Bronchial epithelial cell (primary cell): ENCODE results near the gene PALS2. TPM values are rescaled to one million over a fixed set of nuclear protein-coding genes. Genes with fewer than 3 reads are reported as not detected.
A peak's percentile ranks its signal among the peaks of the same experiment; 100 is the strongest.

Experiments
- DNase-seq: peaks from one replicate; pipeline ENCODE4 v3.0.0-alpha.2; 2010; ENCODE audit warnings: low read depth
- FAIRE-seq: peaks from 2 replicates; lab custom pipeline; 2011; peaks lifted over from hg19 to GRCh38; lab: Jason Lieb, UNC
- H3K27me3 ChIP-seq: 2 replicates; pipeline ENCODE4 v1.5.1; 2011; ENCODE audit warnings: low read length; ENCODE audit not compliant: control insufficient read depth, insufficient read depth
- H3K36me3 ChIP-seq: 2 replicates; pipeline ENCODE4 v1.5.1; 2011; ENCODE audit warnings: low read length; ENCODE audit not compliant: control insufficient read depth, insufficient read depth
- H3K4me3 ChIP-seq: 2 replicates; pipeline ENCODE4 v1.5.1; 2011; ENCODE audit warnings: mild to moderate bottlenecking, low read depth, low read length, control low read depth
- CTCF ChIP-seq: IDR thresholded peaks from 2 replicates; pipeline ENCODE4 v1.5.1; 2011; ENCODE audit warnings: mild to moderate bottlenecking, moderate library complexity, low read length, control low read depth, inconsistent platforms; ENCODE audit not compliant: insufficient read depth, severe bottlenecking
- total RNA-seq: library from RNA; depleted of rRNA; stranded (reverse); fragments of >200 nt; gene quantifications from 2 replicates; pipeline ENCODE4 v1.2.1, GENCODE V29; 2014

The PALS2 gene
- total RNA-seq, 1 donor from 2014 or later: 24.5 TPM

DNA sequence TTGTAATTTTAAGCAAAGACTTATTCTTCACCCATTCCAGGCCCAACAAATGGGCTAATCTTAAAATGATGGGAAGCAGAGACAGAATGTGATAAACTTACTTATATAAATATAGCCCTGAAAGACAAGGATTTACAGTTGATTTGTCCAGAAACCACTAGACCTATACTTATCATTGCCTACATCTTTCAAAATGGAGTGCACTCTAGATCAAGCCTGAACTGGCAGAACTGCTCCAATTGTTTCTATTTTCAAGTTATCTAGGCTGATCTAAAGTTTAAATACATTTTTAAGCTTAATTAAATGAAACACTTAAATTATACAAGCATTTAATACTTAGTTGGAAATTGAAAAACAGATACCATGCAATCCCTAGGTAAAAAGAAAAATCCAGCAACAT is 24.9 kb upstream of the PALS2 start:
- Histone ChIP-seq H3K4me3 (no peak overlapping the region), H3K27me3 (no peaks in the 10 kb centered on the region)
- no peak for TF ChIP-seq CTCF

GRCh38 chr7:24549991-24550390 is 23.3 kb upstream of the PALS2 start:
- TF ChIP-seq CTCF: no peak
- no peak for FAIRE-seq
- no peaks in the 10 kb centered on the region for H3K27me3 ChIP-seq

More for the DNA sequence above, 24.9 kb upstream of the PALS2 start:
- H3K36me3 ChIP-seq: no peaks in the 10 kb centered on the region
- DNase-seq (no peak), FAIRE-seq (no peak)

DNA sequence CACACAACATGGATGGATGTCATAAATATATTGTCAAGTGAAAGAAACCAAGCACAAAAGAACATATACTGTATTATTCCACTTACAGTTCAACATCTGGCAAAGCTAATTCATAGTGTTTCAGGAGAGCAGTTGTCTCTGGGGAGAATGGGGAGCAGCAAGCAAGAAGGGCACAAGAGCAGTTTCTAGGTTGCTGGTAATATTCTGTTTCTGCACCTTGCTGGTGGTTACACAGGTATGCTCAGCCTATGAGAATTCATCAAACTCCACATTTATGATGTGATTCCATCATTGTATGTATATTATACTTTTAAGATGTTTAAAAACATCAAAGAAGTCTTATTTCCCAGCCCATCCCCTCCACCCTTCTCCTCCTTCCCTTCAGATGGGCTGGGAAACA is 18.1 kb upstream of the PALS2 start:
- H3K27me3 ChIP-seq: no peaks in the 10 kb centered on the region
- no peak for FAIRE-seq
- no peak for TF ChIP-seq CTCF
- DNase-seq: no peak
- no peaks in the 10 kb centered on the region for H3K36me3 ChIP-seq
- no peak overlapping the region for H3K4me3 ChIP-seq

More at GRCh38 chr7:24549991-24550390, 23.3 kb upstream of the PALS2 start:
- Histone ChIP-seq H3K4me3 (no peak overlapping the region), H3K36me3 (no peaks in the 10 kb centered on the region)
- no peak for DNase-seq

DNA sequence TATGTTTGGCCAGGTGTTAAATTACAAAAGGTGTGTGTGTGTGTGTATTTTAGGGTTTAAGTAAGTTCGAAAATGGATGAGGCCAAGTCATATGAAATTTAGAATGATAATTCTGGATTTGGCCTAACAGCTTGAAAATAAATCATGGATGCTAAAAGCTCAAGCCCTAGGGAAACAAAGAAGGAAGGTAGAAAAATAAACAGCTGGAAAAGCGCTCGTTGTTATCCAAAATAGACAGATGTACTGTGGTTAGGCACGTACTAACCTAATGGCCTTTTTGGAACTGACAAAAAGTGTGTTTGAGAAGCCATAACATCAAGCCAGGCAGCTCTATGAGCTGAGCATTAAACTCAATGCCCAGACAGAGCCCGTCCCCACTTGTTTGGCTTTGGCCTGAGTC is 17.5 kb upstream of the PALS2 start:
- TF ChIP-seq CTCF: no peak
- no peaks in the 10 kb centered on the region for H3K27me3 ChIP-seq

GRCh38 chr7:24560772-24561171 is 12.5 kb upstream of the PALS2 start:
- Histone ChIP-seq H3K27me3 (no peaks in the 10 kb centered on the region), H3K36me3 (no peaks in the 10 kb centered on the region), H3K4me3 (no peak overlapping the region)
- no peak for DNase-seq
- FAIRE-seq: no peak
- TF ChIP-seq CTCF: no peak

More for the DNA sequence above, 17.5 kb upstream of the PALS2 start:
- no peak for FAIRE-seq
- peak; percentile 5 for DNase-seq
- no peaks in the 10 kb centered on the region for H3K36me3 ChIP-seq
- H3K4me3 ChIP-seq: no peak overlapping the region

- H3K4me3 ChIP-seq: no peak overlapping the region
- H3K36me3 ChIP-seq: no peaks in the 10 kb centered on the region
- FAIRE-seq (no peak), DNase-seq (no peak)
- peaks cover 5% of the 10 kb centered on the region for H3K27me3 ChIP-seq
- TF ChIP-seq CTCF: no peak
These were observed 7.0 kb upstream of the PALS2 start for GRCh38 chr7:24566274-24566673.
